NOMO-1 (cell line): ENCODE measurements around the gene PAEP.

Experiments used
- DNase-seq, 2 experiments: peaks; one replicate each; lab custom pipeline; 2025; ENCODE audit not compliant: unreplicated experiment in 2 of 2; lab: John Stamatoyannopoulos, UW

PAEP gene

DNA sequence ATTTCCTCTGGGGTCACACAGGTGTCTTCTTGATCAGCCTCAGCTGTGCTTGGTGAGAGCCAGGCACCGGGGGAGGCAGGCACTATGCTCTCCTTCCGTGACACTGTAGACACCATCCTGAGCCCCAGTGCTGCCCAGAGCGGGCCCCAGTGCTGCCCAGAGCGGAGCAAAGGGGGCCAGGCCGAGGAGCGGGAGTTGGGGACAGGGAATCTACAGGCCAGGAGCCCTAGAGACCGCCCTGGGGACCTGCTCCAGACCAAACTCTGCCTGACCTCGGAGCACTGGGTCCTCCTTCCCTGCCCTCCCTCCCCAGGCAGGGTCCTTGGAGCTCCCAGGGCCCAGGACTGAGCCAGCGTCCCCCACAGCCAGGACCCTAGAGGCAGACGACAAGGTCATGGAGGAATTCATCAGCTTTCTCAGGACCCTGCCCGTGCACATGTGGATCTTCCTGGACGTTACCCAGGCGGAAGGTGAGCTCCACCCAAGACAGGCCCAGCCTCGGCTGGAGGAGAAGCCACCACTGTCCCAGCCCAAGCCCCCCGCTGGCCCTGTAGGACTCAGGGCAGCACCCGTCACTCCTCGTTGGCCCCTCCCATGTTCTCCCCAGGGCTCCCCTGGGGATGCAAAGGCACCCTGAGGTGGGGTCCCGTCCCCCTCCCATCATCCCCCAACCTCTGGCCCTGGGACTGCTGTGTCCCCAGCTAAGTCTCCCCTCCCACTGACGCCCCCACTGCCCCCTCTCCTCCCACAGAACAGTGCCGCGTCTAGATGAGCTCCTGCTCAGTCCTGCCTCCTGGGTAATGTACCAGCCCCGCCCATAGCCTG is 30.2 kb downstream of the PAEP start:
- DNase-seq, result no peak

DNA sequence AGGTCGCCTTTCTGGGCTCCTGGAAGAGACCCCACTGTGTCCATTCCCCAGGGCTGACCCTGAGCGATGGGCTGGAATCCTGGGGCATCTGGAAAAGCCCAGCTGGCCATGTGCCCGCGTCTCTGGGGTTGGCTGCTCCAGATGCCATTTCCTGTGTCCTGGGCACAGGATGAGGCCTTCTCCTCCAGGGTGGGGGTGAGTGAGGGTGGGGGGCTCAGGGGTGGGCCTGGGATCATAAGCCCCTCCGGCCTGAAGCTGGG is 30.7 kb downstream of the PAEP start:
- DNase-seq, result no peak

DNA sequence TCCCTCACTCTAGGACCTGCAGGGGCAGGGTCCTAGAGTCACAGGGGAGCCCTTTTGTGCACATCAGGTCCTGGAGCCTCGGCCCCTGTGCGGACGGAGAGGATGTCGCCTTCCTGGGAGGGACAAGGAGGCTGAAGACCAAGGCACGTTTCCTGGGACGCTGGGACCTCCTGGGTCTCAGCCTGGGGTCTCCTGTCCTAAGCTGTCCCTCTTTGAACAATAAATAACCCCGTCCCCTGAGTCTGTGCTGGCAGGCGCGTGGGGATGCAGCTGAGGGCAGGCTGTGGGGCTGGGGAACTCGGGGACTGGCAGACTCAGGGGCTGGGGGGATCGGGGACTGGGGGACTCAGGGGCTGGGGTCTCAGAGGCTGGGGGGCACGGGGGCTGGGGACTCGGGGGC is 31.1 kb downstream of the PAEP start:
- no peak for DNase-seq

DNA sequence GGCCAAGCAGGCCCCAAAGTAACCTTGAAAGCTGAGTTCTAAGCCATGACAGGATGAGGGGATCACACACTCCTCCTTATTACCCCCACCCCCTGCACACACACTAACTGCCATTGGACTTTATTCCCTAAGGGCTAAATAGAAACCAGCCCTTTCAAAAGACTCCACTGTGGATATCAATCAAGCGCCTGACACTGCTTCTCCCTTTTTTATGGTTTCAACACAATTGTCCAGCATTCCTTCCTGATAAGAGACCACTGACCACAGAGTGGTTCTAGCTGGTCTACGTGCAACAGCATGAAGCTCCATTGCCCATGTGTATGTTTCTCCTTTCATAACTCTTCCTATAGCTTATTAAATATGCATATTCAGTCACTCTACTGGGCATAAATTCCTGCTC is 34.7 kb downstream of the PAEP start:
- DNase-seq, result no peak

DNA sequence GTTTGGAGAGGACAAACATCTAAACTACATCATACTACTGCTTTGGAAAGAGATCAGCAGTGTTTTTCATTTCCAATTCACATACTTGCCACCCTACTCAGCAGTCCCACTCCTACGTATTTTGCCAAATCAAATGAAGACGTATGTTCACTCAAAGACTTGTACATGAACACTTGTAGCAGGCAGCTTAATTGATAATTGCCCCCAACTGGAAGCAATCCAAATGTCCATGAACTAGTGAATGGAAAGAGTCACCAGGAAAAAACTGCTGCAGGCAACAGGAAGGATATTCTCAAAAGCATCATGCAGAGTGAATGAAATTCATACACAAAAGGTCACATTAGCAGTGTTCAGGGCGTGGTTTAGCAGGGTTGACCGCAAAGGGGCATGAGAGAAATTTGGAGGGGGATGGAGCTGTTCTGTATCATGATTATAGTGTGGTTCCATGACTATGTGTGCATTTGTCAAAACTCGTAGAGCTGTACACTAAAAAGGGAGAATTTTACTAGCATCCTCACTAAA is 38.8 kb downstream of the PAEP start:
- no peak for DNase-seq

DNA sequence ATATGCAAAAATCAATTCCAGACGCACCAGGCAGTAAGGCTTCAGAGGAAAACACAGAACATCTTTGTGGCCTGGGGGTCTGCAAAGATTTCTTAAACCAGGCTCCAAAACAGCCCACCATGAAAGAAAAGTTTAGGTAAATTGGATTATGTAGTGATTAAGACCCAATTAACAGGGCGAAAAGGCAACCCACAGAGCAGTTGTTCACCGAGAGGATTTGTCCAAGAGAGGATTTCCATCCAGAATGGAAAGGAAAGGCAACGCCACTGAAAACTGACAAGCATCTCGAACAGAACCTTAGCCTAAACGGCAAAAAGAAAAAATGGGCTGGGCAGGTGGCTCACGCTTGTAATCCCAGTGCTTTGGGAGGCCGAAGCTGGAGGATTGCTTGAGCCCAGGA is 40.4 kb downstream of the PAEP start:
- no peak for DNase-seq

DNA sequence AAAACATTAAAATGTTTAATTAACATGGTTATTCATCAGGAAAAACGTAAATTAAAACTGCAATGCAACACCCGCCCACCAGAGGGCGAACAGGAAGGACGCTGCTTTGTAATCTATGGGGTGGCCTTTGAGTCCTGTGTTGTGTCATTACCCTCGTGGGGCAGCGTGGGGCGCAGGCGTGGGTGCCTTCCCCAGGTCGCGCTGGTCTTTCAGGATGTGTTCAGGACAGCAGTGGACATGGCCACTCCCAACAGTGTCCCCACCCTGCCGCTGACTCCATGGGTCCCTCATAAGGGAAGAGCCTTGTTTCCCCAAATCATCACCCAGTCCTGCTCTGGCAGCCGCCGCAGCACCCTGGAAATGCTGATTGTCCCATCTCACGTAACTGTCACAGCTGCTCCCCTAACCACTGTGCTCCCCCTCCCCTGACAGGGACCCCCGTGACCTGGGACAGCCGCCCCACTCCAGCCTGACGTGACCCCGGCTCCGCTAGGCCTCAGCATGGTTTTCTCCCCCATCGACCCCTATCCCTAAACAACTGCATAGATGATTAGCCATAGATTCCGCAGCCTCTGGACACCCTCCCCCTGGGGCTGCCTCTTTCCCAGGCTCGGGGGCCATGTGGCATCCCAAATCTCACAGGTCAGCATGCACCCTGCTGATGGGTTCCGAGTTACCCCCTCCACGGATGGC is 41.4 kb downstream of the PAEP start:
- peak; percentile 25 to 44 for DNase-seq

DNA sequence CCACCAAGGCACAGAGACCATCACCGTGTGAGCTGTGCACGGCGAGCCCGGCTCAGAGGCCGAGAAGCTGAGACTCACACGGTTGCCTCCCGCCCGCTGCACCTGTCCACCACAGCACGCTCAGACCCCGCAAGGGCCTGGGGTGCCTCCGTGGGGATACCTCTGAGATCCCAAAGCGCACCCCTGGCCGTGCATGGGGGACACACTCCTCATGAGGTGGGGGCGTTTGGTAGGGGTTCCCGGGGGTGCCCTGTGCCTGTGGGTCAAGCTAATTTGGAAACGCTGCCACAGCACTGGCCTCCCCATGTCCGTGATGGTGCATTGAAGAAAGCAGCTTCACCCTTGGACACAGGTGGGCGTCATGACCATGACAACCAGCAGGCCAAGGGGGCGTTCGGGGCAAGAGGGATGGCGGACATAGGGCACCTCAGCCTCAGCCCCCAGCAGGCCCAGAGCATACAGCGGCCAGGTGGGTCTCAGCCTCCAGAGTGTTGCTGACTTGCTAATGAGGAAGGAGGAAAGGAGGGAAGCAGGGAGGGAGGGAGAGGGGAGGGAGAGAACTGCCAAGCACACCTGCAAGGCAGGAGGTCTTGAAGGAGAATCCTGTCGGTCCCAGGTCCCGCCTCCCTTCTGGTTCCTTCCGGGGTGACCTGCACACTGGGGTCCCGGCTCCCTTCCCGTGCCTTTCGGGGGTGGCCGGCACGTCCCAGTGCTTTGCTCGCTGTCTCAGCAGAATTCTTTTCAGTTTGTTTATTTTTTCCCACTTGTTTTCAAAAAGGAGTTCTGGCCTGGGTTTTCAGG is 43.1 kb downstream of the PAEP start:
- no peak for DNase-seq

DNA sequence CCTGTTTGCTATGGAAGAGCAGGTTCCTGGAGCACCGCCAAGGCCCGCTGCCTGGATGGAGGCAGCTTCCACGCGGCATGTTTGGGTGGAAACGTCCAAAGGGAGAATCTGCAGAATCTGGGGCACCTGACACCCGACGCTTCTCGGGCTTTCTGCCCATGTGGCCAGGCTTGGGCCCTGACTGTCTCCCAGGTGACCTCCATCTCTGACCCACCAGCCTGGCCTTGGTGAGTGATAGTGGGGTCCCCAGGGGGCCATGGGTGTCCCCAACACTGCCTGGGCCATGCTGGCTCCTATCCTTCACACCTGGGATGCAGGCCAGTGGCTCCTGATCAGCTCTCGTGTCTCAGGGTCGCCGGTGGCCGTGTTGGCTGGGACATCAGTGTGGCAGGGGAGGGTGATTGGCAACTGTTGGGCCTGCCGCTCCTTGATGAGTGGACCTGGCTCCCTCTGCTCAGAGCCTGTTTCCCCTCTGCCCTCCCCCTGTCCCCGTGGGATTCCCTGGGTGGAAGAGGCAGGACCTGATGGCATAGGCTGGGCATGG is 43.8 kb downstream of the PAEP start:
- DNase-seq, result no peak

DNA sequence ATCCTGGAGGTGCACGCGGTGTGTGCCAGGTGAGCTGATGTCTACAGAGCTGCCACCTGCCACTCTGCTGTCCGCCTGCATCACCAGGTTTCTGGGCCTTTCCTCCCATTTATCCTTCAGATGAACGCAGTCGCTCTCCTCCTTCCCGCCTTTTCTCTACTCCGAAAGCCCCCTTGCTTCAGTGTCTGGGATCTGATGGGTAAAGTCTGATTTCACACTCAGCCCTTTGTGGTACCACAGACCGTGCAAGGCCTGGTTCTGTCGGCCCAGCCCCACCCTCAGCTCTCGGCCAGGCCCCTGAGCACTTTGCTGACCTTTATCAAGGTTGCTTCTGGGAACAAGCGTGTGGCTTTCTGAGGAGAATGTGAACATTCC is 45.3 kb downstream of the PAEP start:
- DNase-seq, result no peak

DNA sequence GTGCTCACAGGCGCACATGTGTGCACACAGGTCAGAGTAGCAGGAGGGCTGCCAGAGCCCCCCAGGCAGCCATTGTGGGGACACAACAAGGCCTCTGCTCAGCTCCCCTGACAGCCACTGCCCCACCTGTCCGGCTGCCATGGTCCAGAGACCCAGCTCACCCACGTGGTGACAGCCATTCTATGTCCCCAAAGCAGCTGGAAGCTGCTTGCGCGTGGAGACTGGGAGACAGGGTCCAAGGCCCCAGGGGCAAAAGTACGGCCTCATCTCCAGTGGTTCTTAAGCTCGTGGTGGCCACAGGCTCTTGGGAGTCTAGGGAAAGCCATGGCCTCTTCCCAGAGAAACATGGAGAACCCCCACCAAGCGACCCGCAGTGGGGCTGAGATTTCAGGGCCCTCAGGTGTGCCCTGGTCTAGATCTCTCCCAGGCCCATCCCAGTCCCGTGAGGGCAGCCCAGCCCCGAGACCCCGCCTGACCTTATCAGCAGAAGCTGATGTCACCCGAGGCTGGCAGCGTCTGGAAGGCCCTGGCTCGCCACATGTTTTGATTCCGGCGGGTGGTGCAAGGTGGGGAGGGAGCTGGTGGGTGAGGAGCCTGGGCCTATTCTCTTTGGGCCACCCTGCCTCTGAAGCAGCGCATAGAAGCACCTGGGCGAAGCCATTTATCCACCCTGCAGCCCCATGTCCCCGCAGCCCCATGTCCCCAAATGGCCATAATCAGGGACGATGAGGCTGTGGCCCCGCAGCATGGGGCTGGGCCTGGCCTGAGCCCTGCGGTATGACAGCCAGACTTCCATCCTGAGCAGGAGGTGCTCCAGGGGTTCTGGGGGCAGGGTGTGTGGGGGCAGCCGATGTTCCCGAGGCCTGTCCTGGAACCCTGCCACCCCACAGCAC is 46.1 kb downstream of the PAEP start:
- DNase-seq, result no peak

DNA sequence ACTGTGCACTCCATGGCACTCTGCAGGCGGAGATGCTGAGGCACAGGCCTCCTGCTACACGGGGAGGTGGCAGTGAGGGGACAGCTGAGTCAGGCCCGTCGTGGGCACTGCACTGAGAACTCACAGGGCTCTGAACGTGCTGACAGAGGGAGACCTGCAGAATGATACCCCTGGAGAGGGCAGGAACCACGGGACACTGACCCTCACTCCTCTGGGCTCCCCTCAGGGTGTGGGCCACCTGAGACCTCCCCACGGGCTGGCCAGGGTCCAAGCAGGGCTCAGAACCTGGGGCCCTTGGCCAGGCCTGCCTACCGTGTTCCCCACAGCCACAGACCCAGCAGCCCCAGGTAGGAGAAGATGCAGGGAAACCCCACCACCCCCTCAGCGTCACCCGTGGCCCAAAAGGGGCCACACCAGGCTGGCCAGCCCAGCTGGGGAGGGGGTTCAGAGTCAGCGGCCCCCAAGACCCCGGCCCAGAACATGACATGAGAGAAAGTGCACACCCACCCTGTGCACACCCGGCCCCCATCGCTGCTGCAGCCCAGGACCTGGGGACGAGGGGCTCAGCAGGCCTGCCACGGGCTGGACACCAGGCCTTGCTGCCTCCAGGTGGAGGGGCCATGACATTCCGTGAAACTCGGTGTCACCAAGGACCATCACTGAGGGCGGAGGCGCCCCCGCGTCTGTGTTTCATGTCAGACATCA is 46.9 kb downstream of the PAEP start:
- DNase-seq, result no peak

DNA sequence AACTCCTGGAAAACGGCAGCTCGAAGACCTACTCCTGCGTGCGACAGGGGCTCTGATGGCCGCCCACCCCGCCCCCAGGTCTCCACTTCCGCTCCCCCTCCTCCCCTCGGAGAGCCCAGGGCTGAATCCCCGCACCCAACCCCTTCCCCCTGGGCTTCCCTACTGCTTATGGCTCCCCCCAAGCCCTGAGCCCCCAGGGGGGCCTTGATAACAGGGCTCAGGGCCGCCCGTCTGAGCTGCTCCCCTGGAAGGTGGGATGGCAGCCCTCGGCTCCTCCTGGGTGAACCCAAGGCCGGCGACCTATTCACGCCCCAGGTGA is 47.4 kb downstream of the PAEP start:
- DNase-seq, result no peak

DNA sequence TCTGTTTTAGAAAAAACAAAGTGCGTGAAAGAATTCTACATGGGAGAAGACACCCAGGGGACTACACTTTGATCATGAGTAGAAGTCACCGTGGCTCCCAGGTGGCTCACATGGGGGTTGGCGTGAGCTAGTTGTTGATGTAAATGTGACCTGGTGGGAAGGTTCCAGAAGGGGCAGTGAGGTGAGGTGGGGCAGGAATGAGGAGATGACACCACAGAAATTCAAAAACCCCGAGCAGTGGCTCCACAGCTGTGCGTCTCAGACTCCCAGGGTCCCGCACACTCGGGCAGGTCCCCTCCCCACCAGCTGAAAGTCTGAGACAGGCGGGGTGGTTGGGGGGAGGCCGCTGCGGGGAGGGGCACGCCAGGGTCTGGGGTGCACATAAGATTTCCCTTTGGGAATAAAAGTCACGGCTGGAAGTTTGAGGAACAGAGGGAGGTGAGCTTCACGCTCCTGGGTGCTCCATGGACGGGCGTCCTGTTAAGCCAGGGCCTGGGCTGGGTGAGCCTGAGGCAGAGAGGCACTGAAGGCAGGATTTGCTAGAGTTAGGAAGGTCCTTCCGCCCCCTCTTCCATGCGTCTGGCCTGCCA is 47.9 kb downstream of the PAEP start:
- DNase-seq, result no peak

DNA sequence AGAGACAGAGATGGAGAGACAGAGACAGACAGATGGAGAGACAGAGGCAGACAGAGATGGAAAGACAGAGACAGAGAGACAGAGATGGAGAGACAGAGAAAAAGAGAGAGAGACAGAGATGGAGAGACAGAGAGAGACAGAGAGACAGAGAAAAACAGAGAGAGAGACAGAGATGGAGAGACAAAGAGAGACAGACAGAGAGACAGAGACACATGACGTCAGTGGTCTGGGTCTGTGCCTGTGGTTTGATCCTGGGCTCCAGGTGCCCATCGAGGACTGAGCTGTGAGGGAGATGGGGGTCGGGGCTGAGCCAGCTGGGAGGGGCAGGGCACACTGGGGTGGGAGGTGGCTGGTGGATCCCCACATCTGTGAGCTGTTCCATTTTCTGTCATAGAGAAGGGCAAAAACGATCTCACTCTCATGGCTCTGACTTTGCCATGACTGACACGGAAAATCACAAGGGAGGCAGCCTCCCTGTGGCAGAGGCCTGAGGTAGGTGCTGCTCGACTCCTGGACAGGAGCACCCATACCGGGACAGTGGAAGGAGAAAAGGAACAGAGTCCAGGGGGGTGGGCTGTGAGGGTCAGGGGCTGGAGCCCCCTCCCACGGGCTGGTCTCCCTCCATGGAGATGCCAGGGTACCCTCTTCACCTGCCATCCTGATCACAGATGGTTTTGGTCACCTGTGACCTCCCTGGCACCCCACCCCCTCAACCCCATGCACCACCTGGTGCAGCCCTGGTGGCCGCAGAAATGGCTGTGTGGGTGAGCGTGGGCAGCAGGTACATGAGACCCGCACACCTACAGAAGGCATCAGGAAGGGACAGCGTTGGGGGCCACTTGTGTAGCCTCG is 49.0 kb downstream of the PAEP start:
- DNase-seq, result no peak

DNA sequence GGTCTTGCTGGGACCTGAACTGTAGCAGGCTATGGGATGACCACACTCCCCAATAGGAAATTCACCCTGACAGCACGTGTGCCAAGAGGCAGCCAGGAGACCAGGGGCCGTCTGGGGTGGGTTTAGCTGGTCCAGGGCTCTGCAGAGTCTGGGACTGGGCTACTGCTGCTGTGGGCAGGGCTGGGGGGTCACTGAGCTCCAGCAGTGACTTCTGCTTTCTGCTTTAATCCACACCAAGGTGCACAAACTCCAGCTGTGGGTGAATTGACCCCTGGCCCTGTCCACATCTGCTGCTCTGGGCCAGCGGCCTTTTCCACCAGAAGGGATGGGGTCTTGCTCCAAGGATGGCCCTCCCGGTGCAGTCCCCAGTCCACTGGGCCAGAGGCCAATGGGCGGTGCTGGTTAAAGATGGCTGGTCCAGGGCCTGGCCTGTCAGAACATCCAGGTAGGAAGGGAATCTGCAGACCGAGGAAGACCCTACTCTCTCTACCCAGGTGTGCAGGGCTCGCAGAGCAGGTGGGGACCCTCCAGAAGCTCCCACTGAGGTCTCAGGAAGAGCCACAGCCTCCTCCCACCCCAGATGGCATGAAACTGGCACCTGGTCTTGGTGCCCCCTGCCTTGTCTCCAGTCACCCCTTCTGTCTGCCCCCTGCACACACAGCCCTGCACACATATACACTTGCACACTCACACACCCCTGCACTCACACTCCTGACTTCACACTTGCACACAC is 49.8 kb downstream of the PAEP start:
- no peak for DNase-seq

DNA sequence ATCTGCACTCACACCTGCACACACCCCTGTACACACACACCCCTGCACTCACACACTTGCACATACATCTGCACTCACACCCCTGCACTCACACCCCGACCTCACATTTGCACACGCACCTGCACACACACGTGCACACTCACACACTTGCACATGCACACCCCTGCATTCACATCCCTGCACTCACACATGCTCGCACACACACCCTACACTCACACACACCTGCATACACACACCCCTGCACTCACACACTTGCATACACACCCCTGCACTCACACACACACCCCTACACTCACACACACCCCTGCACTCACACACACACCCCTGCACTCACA is 50.3 kb downstream of the PAEP start:
- no peak for DNase-seq

DNA sequence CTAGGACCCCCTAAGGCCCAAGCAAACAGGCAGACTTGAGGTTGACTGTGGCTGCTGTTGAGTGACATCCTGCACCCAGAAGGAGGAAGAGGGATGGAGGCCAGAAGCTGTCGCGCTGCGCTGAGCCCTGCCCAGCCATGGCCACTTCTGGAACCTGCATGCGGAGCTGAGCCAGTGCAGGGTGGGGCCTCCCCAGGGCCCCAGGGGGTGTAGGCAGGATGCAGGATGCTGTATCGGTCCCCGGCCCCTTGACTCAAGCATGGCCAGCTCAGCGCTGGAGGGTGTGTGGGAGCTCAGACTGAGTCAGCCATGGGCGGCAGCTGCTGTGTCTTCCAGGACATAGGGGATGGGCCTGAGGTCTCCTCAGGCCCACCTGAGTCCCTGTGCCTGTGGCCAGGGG is 50.9 kb downstream of the PAEP start:
- no peak for DNase-seq
